ENCODE measurements around the gene MMUT.
"Not testable (repeated sequence)": the region's sequence is repeated elsewhere in the genome, so short reads cannot be mapped to it uniquely, and the experiment has no call there.

- not testable (repeated sequence) for TF ChIP-seq POLR2A (IDR thresholded peaks at IDR 0.05)
- TF ChIP-seq, protein P1, sequence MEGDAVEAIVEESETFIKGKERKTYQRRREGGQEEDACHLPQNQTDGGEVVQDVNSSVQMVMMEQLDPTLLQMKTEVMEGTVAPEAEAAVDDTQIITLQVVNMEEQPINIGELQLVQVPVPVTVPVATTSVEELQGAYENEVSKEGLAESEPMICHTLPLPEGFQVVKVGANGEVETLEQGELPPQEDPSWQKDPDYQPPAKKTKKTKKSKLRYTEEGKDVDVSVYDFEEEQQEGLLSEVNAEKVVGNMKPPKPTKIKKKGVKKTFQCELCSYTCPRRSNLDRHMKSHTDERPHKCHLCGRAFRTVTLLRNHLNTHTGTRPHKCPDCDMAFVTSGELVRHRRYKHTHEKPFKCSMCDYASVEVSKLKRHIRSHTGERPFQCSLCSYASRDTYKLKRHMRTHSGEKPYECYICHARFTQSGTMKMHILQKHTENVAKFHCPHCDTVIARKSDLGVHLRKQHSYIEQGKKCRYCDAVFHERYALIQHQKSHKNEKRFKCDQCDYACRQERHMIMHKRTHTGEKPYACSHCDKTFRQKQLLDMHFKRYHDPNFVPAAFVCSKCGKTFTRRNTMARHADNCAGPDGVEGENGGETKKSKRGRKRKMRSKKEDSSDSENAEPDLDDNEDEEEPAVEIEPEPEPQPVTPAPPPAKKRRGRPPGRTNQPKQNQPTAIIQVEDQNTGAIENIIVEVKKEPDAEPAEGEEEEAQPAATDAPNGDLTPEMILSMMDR (IDR thresholded peaks at IDR 0.05) = not testable (repeated sequence)
Observed at GRCh38 chr6:49476564-49476963, 13.5 kb upstream of the MMUT start.

All from testis (tissue), 2 donors.